Activated CD4-positive, alpha-beta T cell treated with anti-CD3 and anti-CD28 coated beads for 36 hours (primary cell): ENCODE results near the gene CDKN2A. TPM values are rescaled to one million over a fixed set of nuclear protein-coding genes. Genes with fewer than 3 reads are reported as not detected.
A peak's percentile ranks its signal among the peaks of the same experiment; 100 is the strongest.

Source experiments
- ATAC-seq: fragments of 200-7000 bp; cut with Tn5 transposase; one replicate; pipeline ENCODE4 v1.10.0; 2021; ENCODE audit warnings: mild to moderate bottlenecking, moderate library complexity
- CTCF ChIA-PET: fragments of 350-600 bp; sonication (Branson Sonifier 250); formaldehyde crosslinking; loops from one replicate; lab custom pipeline; 2021; ENCODE audit warnings: antibody characterized with exemption; lab: Charles Lee
- POLR2A ChIA-PET: fragments of 350-600 bp; sonication (Branson Sonifier 250); formaldehyde crosslinking; loops from one replicate; lab custom pipeline; 2021; ENCODE audit warnings: antibody characterized with exemption, inconsistent platforms; lab: Charles Lee
- DNase-seq: peaks from one replicate; pipeline ENCODE4 v3.0.0-alpha.2; 2020
- H3K27ac Mint-ChIP-seq: one replicate; pipeline ENCODE4 v1.8.0; 2021; ENCODE audit warnings: mixed read lengths
- H3K27me3 Mint-ChIP-seq: one replicate; pipeline ENCODE4 v1.8.0; 2021; ENCODE audit warnings: mixed read lengths
- H3K36me3 Mint-ChIP-seq: one replicate; pipeline ENCODE4 v1.8.0; 2021; ENCODE audit warnings: low read depth, mixed read lengths
- H3K4me1 Mint-ChIP-seq: one replicate; pipeline ENCODE4 v1.8.0; 2021; ENCODE audit warnings: mixed read lengths
- H3K4me3 Mint-ChIP-seq: one replicate; pipeline ENCODE4 v1.8.0; 2021; ENCODE audit warnings: mild to moderate bottlenecking, moderate library complexity, mixed read lengths
- H3K9me3 Mint-ChIP-seq: one replicate; pipeline ENCODE4 v1.8.0; 2021; ENCODE audit warnings: low read depth, mixed read lengths
- intact Hi-C, 2 experiments: fragments of 100-400 bp; cut with DNase I in 1 of 2; cut with micrococcal nuclease in 1 of 2; formaldehyde crosslinking; loops; one replicate each; pipeline versions ENCODE4 v1.14.2 to v1.15.1; 2022 to 2024; cut with DNase I, micrococcal nuclease
- total RNA-seq, 2 experiments: library from RNA; stranded (reverse); gene quantifications; one replicate each; pipeline ENCODE4 v1.2.3, GENCODE V29; 2021

CDKN2A gene
- total RNA-seq, 2 experiments from 2014 or later = 0.86 to 1.6 TPM

- Mint-ChIP-seq H3K4me3 (peak within 1 kb of the TSS; percentile 90), H3K27ac (peak within 1 kb of the TSS; percentile 85), H3K4me1 (peaks cover 8% of the 10 kb centered on the region), H3K27me3 (peaks cover 38% of the 10 kb centered on the region), H3K9me3 (no peaks in the 10 kb centered on the region), H3K36me3 (peaks cover 2% of the 10 kb centered on the region)
- CTCF ChIA-PET = interaction anchor here (1.2 to 5.5 kb wide), 3 partner anchors 13 to 181 kb away, joined by 4 to 31 read pairs (median 9); partner anchors contain the start of gene CDKN2B
- intact Hi-C loops = loop anchor here (1.0 to 2.0 kb wide), 3 partner anchors 14 to 20 kb away; partner anchors contain the start of gene CDKN2B (in 1 of the 2)
- ATAC-seq = peak; percentile 59
- POLR2A ChIA-PET = no interaction called here
- peak; percentile 57 for DNase-seq
Measured at GRCh38 chr9:21994556-21995005, 389 bp upstream of the CDKN2A start, which contains the start of gene CDKN2B-AS1. TSS of gene CDKN2B-AS1 (plus strand) at chr9:21994791.

GRCh38 chr9:21993007-21993406 is 1.2 kb downstream of the CDKN2A start:
- H3K36me3 Mint-ChIP-seq = peaks cover 4% of the 10 kb centered on the region
- ChIA-PET CTCF (interaction anchor here (0.6 to 5.5 kb wide), 5 partner anchors 9 to 466 kb away, joined by 3 to 31 read pairs (median 6); partner anchors contain the start of gene CDKN2B), POLR2A (no interaction called here)
- peak overlapping the region; percentile 90 for H3K4me3 Mint-ChIP-seq
- peaks cover 48% of the 10 kb centered on the region for H3K27me3 Mint-ChIP-seq
- no peaks in the 10 kb centered on the region for H3K9me3 Mint-ChIP-seq
- intact Hi-C loops = no loop called here
- peaks cover 8% of the 10 kb centered on the region for H3K4me1 Mint-ChIP-seq
- ATAC-seq = no peak
- no peak for DNase-seq
- no peak overlapping the region for H3K27ac Mint-ChIP-seq

DNA sequence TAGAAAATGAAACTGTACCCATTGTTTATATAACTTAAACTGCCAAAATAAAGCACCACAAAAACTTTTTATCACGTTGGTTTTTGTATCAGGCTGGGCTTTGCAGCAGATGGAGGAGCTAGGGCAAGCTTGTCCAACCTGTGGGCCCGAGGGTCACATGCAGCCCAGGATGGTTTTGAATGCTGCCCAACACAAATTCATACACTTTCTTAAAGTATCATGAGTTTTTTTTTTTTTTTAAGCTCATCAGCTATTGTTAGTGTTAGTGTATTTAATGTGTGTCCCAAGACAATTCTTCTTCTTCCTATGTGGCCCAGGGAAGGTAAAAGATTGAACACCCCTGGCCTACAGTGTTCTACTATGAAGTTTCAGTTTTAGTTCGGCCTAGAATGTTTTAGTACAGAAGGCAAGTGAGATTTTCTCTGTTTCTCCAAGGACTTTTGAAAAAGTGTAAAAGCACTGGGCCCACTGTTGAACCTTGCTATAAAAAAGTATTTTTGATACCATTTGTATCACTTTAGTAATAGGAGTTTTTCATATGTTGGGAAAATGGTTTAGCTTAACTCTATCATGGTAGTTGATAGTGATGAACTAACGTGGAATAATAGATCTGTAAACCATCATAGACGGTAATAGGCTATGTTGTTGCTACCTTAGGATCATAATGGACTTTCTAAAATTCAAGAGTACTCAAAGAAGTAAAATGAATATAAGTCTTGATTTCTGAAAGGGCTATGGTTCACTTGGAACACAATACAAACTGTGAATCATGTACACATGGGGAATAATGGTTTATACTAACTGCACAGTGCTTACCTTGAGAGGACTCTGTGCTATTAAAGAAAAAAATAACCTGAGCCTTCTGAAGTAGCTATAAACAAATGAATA is 2.9 kb downstream of the CDKN2A start:
- H3K27ac Mint-ChIP-seq = no peak overlapping the region
- intact Hi-C loops = no loop called here
- H3K36me3 Mint-ChIP-seq = peaks cover 4% of the 10 kb centered on the region
- H3K27me3 Mint-ChIP-seq = peaks cover 50% of the 10 kb centered on the region
- no peak overlapping the region for H3K4me3 Mint-ChIP-seq
- POLR2A ChIA-PET = no interaction called here
- peaks cover 8% of the 10 kb centered on the region for H3K4me1 Mint-ChIP-seq
- CTCF ChIA-PET = interaction anchor here (1.1 to 5.5 kb wide), 4 partner anchors 8 to 61 kb away, joined by 3 to 31 read pairs (median 4); partner anchors contain the start of gene CDKN2B
- no peaks in the 10 kb centered on the region for H3K9me3 Mint-ChIP-seq
- no peak for DNase-seq
- ATAC-seq = no peak

DNA sequence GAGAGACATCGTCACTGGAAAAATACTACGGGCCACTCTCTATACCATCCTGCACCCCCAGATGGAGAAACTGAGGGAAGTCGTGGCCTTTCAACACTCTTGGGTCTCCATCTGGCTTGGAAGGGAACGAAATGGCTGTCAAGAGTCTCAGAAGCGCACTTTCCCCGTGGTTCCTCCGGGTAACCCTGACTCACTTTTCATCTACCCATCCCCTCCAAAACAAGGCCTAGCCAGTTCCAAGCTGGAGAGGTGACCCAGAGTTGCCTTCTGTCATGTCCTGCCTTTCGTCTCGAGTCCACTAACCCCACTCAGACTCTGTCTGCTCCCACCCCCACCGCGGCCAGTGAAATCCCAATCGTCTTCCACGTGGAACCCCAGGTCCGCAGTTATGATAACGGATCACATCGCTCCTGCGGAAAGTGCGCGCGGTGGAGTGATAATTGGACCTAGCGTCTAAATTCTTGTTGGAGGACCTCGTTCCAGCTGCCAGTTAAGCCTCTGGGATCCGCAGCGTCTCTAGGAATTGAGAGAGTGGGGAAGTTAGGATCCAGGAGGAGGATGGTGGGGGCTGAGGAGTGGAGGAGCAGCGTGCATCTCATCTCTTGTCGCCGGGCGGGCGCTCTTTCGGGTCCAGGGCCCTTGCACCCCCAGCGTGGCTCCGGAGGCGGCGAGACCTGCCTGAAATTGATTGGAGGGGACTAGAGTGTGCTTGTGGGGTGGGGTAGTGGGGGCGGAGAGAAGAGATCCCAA is 4.6 kb downstream of the CDKN2A start:
- ATAC-seq = no peak
- Mint-ChIP-seq H3K4me3 (no peak overlapping the region), H3K27me3 (peaks cover 55% of the 10 kb centered on the region), H3K27ac (no peak overlapping the region), H3K36me3 (peaks cover 4% of the 10 kb centered on the region), H3K9me3 (no peaks in the 10 kb centered on the region), H3K4me1 (peaks cover 5% of the 10 kb centered on the region)
- no peak for DNase-seq
- POLR2A ChIA-PET = no interaction called here
- intact Hi-C loops = loop anchor here (1.0 to 10.0 kb wide), 2 partner anchors 21 to 1835 kb away; partner anchors contain the start of gene ELAVL2 (in 1 of the 2)
- CTCF ChIA-PET = interaction anchor here (0.5 to 5.5 kb wide), 4 partner anchors 13 to 22 kb away, joined by 3 to 31 read pairs (median 4); partner anchors contain the start of gene CDKN2B

DNA sequence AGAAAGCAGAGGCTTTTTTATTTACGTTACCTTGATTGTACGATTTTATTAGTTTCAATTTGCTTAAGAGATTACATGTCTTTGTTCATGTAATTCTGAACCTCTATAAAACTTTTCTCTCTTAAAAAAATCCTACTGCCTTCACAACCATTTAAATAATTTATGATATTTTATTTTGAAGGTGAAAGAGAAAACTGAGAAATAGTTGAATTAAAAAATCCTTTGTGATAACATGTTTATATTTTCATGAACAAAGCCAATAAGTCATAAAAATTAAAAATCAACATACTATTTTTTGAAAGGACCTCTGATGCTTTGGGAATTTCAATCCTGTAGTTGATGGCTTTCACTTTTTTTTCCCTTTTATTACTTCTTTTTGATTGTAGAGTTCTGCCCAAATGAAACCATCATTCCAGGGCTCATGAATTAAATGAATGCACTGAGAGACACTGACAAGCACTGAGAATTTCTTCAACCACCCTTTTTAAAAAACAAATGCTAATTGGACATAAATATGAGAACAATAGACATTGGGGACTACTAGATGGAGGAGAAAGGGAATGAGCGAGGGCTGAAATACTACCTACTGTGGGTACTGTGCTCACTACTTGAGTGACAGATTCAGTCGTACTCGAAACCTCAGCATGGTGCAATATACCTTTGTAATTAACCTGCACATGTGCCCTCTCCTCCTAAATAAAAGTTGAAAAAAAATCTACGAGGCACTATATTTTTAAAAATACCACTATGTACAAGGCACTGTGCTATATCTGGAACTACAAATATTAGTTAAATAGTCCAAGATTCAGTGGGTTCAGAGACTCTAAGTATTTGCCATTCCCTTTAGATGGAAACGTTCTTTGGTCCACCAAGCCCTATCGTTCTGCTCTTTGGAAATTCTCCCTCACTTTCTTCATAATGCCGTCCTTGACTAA is 5.9 kb downstream of the CDKN2A start:
- DNase-seq (no peak), ATAC-seq (no peak)
- POLR2A ChIA-PET = no interaction called here
- peaks cover 4% of the 10 kb centered on the region for H3K36me3 Mint-ChIP-seq
- intact Hi-C loops = loop anchor here in 1 of 2 experiments (10.0 kb wide), 1 partner anchor 1836 kb away; the partner anchor contains the start of gene ELAVL2
- H3K9me3 Mint-ChIP-seq = no peaks in the 10 kb centered on the region
- H3K4me1 Mint-ChIP-seq = peaks cover 2% of the 10 kb centered on the region
- H3K27me3 Mint-ChIP-seq = peaks cover 59% of the 10 kb centered on the region
- CTCF ChIA-PET = interaction anchor here (0.9 kb wide), 1 partner anchor 12 kb away, joined by 3 read pairs; no protein-coding TSS in a partner anchor
- no peak overlapping the region for H3K4me3 Mint-ChIP-seq
- H3K27ac Mint-ChIP-seq = no peak overlapping the region

DNA sequence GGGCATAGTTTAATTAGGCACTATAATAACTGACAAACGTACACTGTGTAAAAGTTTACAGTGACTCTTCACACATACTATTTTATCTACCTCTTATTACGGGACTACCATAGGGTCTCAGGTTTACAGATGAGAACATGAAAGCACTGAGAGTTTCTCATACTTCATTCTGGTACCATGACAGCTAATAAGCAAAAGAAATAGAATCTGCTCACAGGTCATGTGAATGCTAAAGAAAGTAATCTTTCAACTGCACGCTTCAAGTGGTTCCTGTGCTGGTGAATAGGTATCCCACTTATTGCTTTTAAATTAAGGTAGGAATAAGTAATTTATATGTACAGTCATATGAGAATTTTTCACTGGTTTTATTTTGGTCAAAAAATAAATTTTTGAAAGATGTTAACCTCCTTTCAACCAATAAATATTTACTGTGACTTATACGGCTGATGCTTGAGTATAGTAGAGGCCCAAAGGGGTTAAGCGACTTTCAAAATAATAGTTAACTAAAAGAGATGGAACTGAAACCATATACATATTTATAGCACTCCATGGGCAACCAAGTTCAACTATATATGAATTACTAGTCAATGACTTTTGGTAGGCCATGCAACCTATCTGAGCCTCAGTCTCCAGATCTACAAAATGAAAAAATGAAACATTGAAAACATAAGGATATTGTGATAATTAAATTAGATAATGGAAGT is 8.1 kb downstream of the CDKN2A start:
- Mint-ChIP-seq H3K4me3 (no peak overlapping the region), H3K36me3 (peaks cover 4% of the 10 kb centered on the region), H3K9me3 (no peaks in the 10 kb centered on the region), H3K27me3 (peaks cover 65% of the 10 kb centered on the region), H3K27ac (no peak overlapping the region), H3K4me1 (no peaks in the 10 kb centered on the region)
- POLR2A ChIA-PET = no interaction called here
- DNase-seq (no peak), ATAC-seq (no peak)
- intact Hi-C loops = loop anchor here in 1 of 2 experiments (10.0 kb wide), 1 partner anchor 1839 kb away; the partner anchor contains the start of gene ELAVL2
- CTCF ChIA-PET = interaction anchor here (1.0 to 2.9 kb wide), 3 partner anchors 18 to 51 kb away, joined by 3 to 17 read pairs (median 6); partner anchors contain the start of gene CDKN2B

DNA sequence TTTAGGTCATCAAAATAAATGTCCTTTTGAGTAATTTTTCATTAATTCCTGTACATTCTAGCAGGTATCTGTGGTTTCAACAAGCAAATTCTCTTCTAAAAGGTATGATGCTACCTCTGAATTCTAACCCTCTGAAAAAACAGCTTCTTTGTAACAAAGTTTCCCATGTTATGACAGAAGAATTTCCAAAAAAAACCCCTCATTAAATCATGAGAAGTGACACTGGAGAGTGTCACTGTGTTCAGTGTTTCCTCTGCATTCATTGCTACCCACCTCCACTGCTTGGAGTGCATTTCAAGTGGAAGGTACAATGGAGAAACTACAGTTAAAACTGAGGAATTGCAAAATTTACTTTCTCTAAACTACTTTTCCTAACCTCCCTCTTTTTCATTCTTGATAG is 10.1 kb downstream of the CDKN2A start:
- Mint-ChIP-seq H3K4me1 (no peaks in the 10 kb centered on the region), H3K9me3 (no peaks in the 10 kb centered on the region), H3K4me3 (no peak overlapping the region), H3K27ac (no peak overlapping the region), H3K36me3 (no peaks in the 10 kb centered on the region), H3K27me3 (peaks cover 64% of the 10 kb centered on the region)
- ATAC-seq (no peak), DNase-seq (no peak)
- intact Hi-C loops = loop anchor here in 1 of 2 experiments (10.0 kb wide), 1 partner anchor 1841 kb away; the partner anchor contains the start of gene ELAVL2
- POLR2A ChIA-PET = no interaction called here
- CTCF ChIA-PET = interaction anchor here (3.1 kb wide), 1 partner anchor 25 kb away, joined by 17 read pairs; the partner anchor contains the start of gene CDKN2B

DNA sequence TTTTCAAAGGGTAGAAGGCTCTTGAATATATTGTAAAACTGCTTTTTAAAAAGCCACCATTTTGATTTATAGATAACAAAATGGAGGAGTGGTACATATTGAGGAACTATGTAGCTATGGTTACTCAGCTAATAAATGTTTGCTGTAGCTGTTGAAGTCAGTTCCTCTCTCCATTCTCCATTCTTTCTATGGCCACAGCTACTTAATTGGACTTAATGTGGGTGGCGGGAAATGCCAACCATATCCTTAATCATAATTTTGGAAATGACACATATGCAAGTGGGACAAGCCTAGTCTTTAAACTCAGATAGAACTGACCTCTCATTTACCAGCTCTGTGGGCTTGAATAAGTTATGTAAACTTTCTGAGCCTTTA is 10.6 kb downstream of the CDKN2A start:
- Mint-ChIP-seq H3K27me3 (peaks cover 64% of the 10 kb centered on the region), H3K9me3 (no peaks in the 10 kb centered on the region), H3K36me3 (no peaks in the 10 kb centered on the region), H3K27ac (no peak overlapping the region), H3K4me1 (no peaks in the 10 kb centered on the region), H3K4me3 (no peak overlapping the region)
- intact Hi-C loops = loop anchor here in 1 of 2 experiments (10.0 kb wide), 1 partner anchor 1841 kb away; the partner anchor contains the start of gene ELAVL2
- ATAC-seq = no peak
- CTCF ChIA-PET = interaction anchor here (0.8 to 3.1 kb wide), 5 partner anchors 8 to 180 kb away, joined by 3 to 17 read pairs (median 4); partner anchors contain the start of gene CDKN2B
- POLR2A ChIA-PET = no interaction called here
- DNase-seq = no peak

GRCh38 chr9:21982861-21983560 is 11.2 kb downstream of the CDKN2A start:
- DNase-seq (no peak), ATAC-seq (no peak)
- Mint-ChIP-seq H3K27ac (no peak overlapping the region), H3K9me3 (no peaks in the 10 kb centered on the region), H3K27me3 (peaks cover 61% of the 10 kb centered on the region), H3K36me3 (no peaks in the 10 kb centered on the region), H3K4me1 (no peaks in the 10 kb centered on the region), H3K4me3 (no peak overlapping the region)
- intact Hi-C loops = loop anchor here in 1 of 2 experiments (10.0 kb wide), 1 partner anchor 1842 kb away; the partner anchor contains the start of gene ELAVL2
- CTCF ChIA-PET = interaction anchor here (0.8 to 3.1 kb wide), 7 partner anchors 8 to 179 kb away, joined by 3 to 17 read pairs (median 4); partner anchors contain the start of gene CDKN2B
- POLR2A ChIA-PET = no interaction called here
